ENCODE data around the gene PRSS35.

- TF ChIP-seq CTCF (conservative IDR thresholded peaks at IDR 0.05 in 1 of 2, IDR thresholded peaks at IDR 0.05 in 1 of 2; ENCODE audit: low read depth in 1 of 2, low read length in 2 of 2) (no peak), EZH2 (IDR thresholded peaks at IDR 0.05; ENCODE audit: low read length, missing control alignments) (no peak)
Measured at GRCh38 chr6:83488861-83489260, 23.5 kb upstream of the PRSS35 start.

Measured in fibroblast of lung (primary cell).